ENCODE data around the gene ERC1. TPM values are rescaled to one million over a fixed set of nuclear protein-coding genes. Genes with fewer than 3 reads are reported as not detected.

The ERC1 gene
- total and polyA plus RNA-seq, 9 of the 15 experiments (the other 6 are each of a cell fraction or from before 2014, with no cell fraction given): 0.74 to 11.8 (median 4.8) TPM

GRCh38 chr12:1041478-1041877 lies 50.5 kb downstream of the ERC1 start:
- ChIA-PET CTCF (ENCODE audit: low intra/inter-chr PET ratio) (no interaction called here), POLR2A (no interaction called here)
- Histone ChIP-seq H3K4me1 (replicated peaks in 1 of 2; ENCODE audit: control insufficient read depth in 2 of 2, insufficient read depth in 2 of 2, low read length in 2 of 2) (no peaks in the 10 kb centered on the region), H4K20me1 (replicated peaks; ENCODE audit: control insufficient read depth, insufficient read depth, low read length) (no peaks in the 10 kb centered on the region), H3K36me3 (ENCODE audit: control insufficient read depth, insufficient read depth, low read length) (no peaks in the 10 kb centered on the region), H3K9me3 (replicated peaks; ENCODE audit: control insufficient read depth, insufficient read depth, low read depth, low read length) (no peaks in the 10 kb centered on the region), H3K4me3 (no peak overlapping the region), H3K9me1 (ENCODE audit: control insufficient read depth, insufficient read depth, low read length) (no peaks in the 10 kb centered on the region), H3K27ac (ENCODE audit: extremely low read depth, low read depth, low read length) (no peak overlapping the region), H3K9ac (ENCODE audit: insufficient read depth in 1 of 2, low read depth in 2 of 2, low read length in 2 of 2) (no peak overlapping the region), H2AFZ (ENCODE audit: low read depth, low read length) (no peak overlapping the region), H3K79me2 (ENCODE audit: control insufficient read depth, insufficient read depth, low read length) (no peaks in the 10 kb centered on the region), H3K27me3 (ENCODE audit: control insufficient read depth in 2 of 2, insufficient read depth in 2 of 2, low read length in 2 of 2) (no peaks in the 10 kb centered on the region), H3K4me2 (ENCODE audit: insufficient read depth, low read length) (no peak overlapping the region)
- TF ChIP-seq MITF (IDR thresholded peaks at IDR 0.05): no peak
- no peak for TF ChIP-seq POLR2G (IDR thresholded peaks at IDR 0.05; ENCODE audit: low read depth, low read length)
- no peak for TF ChIP-seq TCF15 (CRISPR knock-in tag; IDR thresholded peaks at IDR 0.05)
- TF ChIP-seq IRF1 (CRISPR knock-in tag; IDR thresholded peaks at IDR 0.05; ENCODE audit: borderline replicate concordance): no peak
- no peak for TF ChIP-seq EZH2 (IDR thresholded peaks at IDR 0.05; ENCODE audit: borderline replicate concordance, low read depth, low read length)
- TF ChIP-seq ZNF316 (IDR thresholded peaks at IDR 0.05): no peak
- TF ChIP-seq U2AF1 (optimal IDR thresholded peaks at IDR 0.05; ENCODE audit: low read depth, low read length): no peak
- no peak for TF ChIP-seq RFX1 (IDR thresholded peaks at IDR 0.05)
- TF ChIP-seq ZNF212 (CRISPR knock-in tag; IDR thresholded peaks at IDR 0.05): no peak
- TF ChIP-seq ZNF561 (CRISPR knock-in tag; conservative IDR thresholded peaks at IDR 0.05): no peak
- no peak for TF ChIP-seq NCOA1 (IDR thresholded peaks at IDR 0.05; ENCODE audit: low read depth)
- TF ChIP-seq MAZ (CRISPR knock-in tag; conservative IDR thresholded peaks at IDR 0.05 in 1 of 2, IDR thresholded peaks at IDR 0.05 in 1 of 2): no peak
- TF ChIP-seq HSF4 (CRISPR knock-in tag; IDR thresholded peaks at IDR 0.05; ENCODE audit: borderline replicate concordance): no peak
- TF ChIP-seq PPARD (CRISPR knock-in tag; IDR thresholded peaks at IDR 0.05): no peak
- FAIRE-seq: no peak
- no TSS peak for BruUV-seq (replicated peaks)
- in situ Hi-C loops (cut with MboI) (no loop called here), intact Hi-C loops (cut with micrococcal nuclease) (no loop called here)
- DNase-seq (ENCODE audit: extremely low read depth in 1 of 4, low spot score in 3 of 4): no peak
- WGBS (ENCODE audit: insufficient coverage, low coverage, missing lambda C conversion rate): 100% methylated on average over 1 of the region's 2 CpGs
- no peak for ATAC-seq

Measured in K562 (cell line).